Activated CD4-positive, alpha-beta T cell treated with anti-CD3 and anti-CD28 coated beads, Interleukin-2, amount 50 U/mL, for 16 hours (primary cell): ENCODE measurements around the gene SLC16A12.
A peak's percentile ranks its signal among the peaks of the same experiment; 100 is the strongest.

ENCODE experiments used
- DNase-seq: peaks from one replicate; pipeline ENCODE4 v3.0.0-alpha.2; 2020

The SLC16A12 gene, protein sequence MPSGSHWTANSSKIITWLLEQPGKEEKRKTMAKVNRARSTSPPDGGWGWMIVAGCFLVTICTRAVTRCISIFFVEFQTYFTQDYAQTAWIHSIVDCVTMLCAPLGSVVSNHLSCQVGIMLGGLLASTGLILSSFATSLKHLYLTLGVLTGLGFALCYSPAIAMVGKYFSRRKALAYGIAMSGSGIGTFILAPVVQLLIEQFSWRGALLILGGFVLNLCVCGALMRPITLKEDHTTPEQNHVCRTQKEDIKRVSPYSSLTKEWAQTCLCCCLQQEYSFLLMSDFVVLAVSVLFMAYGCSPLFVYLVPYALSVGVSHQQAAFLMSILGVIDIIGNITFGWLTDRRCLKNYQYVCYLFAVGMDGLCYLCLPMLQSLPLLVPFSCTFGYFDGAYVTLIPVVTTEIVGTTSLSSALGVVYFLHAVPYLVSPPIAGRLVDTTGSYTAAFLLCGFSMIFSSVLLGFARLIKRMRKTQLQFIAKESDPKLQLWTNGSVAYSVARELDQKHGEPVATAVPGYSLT

DNA sequence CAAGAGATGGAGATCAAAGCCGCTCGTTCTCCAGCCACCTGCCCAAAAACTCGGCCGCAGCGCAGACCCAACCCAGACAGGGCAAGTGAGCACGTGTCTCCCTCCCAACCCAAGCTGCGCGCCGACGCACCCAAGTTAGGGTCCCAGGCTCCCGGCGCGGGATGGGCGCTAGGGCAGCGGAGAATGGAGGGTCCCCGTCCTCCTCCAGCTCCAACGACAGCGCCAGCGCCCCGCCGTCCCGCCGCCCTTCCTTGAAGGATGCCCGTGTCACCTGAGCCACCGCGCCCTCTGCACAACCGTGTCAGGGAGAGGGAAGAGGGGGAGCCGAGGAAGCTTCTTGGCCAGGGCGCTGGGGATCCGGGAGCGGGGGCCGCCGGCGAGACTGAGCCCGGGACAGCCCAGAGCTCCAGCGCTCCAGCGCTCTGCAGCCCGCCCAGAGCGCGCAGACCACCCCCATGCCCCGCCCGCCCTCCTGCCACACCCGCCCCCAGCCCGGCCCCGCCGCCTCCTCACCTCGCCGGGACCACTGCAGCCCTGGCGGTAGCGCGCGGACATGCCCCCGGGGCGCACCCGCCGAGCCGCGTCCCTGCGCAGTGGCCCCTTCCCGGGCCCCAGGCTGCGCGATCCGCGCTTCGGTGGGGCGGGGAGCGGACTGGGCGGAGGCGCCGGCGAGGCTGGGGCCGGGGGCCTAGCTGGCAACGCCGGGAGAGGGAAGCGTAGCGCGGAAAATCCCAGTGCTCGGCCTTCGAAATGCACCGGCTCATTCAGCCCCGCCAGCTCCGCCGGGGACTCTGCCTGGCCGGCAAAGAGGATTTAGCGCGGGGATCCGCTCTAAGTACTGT, at the start of gene SLC16A12:
Gene SLC16A12 (minus strand): TSS at position 424 of the 842 bp plus-strand sequence. CDS start 73,016 bp downstream, outside the sequence.
- DNase-seq, result no peak

DNA sequence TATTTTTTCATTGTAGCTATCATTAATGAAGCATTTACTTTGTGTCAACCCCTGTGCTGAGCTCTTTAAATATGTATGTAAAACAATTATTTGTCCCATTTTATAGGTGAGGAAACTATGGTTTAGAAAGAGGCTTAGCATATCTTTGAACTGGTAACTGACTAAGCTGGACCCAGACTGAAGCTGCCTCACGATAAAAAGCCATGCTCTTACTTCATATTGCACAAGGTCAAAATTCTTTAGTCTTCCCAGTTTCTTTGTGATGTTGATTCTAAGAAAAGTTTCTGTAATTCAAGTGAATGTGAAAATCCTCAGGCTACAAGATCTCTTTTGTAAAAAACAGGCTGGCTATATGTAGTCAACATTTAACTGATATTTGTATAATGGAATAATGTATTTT, 46.6 kb upstream of the SLC16A12 start:
- DNase-seq, result no peak

DNA sequence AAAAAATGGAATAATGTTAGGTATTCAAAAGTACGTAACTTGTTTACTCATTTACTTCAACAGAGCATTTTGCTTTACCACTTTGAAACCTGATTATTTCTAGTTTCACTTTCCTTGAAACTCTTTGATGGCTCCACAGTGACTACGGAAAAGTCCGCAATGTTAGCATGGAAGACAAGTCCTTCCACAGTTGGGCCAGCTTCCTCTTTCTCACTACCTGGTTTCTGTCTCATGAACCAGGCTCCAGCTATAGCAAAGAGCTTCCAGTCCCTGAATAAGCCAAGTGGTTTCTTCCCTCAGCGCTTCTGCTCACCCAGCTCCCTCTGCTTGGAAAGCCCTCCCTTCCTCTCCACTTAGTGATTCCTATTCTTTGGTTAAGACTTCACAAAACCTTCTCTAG, 44.8 kb upstream of the SLC16A12 start:
- no peak for DNase-seq

DNA sequence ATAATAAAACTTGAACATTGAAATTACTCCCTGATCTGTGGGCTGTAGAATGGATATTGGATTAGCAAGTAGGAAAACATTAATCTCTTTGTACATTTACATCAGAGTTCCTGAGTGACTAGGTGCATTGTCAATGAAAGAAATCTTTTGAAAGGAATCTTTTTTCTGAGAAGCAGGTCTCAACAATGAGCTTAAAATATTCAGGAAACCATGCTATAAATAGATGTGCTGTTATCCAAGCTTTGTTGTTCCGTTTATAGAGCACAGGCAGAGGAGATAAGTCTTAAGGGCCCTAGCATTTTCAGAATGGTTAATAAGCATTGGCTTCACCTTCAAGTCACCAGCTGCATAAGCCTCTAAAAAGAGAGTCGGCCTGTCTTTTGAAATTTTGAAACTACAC, 41.3 kb upstream of the SLC16A12 start:
- no peak for DNase-seq

DNA sequence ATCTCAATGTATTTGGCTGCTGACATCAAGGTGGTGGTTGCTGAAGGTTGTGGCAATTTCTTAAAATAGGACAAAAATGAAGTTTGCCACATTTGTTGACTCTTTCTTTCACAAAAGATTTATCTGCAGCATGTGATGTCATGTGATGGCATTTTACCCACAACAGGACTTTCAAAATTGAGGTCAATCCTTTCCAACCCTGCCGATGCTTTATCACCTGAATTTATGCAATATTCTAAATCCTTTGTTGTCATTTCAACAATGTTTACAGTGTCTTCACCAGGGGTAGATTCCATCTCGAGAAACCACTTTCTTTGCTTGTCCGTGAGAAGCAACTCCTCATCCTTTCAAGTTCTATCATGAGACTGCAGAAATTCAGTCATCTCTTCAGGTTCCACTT, 40.6 kb upstream of the SLC16A12 start:
- DNase-seq, result no peak

DNA sequence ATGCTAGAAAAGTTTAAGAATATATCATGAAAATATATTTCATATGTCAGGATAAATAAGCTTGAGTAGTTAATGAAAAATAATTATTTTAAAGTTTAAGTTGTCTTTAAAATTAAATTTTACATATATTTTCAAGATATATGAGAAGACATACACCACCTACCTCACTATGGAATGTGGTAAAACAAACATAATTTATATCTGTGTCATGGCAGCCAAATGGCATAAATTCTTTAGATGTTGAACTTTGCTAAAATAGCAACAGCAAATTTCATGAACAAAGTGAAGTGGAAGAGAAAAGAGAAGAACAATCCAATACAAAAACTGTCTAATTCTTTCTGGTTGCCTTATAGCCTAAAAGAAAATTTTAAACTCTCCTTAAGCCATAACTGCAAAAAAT, 39.6 kb upstream of the SLC16A12 start:
- DNase-seq, result no peak

DNA sequence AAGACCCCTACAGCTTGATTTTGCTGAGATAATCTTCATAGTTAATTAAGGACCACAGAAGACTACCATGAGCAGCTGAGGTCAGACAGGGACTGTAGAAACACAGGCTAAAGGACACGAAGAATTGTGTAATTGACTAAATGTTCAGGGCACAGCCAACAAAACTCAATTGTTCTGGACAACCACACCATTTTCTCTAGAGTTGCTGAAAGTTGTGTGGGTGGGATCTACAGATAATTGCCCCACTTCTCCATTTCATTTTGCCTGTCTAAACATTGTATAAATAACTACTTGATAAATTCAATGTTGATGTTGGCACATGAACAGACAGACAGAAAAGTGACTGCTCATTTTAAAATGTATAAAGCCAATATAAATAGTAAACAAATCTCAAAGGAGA, 39.0 kb upstream of the SLC16A12 start:
- DNase-seq, result no peak

DNA sequence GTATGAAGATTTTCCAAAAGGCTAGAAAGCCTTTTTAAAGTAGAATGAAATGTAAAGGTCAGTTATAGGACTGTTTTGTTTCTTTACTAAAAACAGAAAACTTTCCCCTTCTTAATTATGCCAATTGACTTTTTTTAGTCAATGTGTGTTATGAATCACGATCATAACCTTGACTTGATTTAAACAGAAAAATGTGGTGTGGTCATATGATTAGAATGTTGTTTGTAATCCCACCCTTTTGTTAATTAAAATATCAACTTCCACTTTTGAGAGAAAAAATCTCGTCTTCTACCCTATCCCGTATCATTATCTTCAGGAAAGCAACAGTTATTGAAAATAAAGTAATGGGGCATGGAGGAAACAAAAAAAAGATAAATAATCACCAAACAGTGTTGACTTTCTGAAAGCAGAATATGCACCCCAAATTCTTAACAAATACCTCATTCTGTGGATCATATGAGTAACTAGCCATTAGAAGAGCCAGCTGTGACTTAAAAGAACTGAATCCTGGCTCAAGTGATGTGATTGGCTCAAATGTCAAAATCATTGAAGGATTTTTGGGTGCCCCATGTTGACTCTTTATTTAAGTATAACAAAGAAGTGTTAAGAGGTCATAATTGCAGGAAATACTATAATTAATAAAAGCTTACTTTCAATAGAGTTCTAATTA, 32.3 kb upstream of the SLC16A12 start:
- no peak for DNase-seq

DNA sequence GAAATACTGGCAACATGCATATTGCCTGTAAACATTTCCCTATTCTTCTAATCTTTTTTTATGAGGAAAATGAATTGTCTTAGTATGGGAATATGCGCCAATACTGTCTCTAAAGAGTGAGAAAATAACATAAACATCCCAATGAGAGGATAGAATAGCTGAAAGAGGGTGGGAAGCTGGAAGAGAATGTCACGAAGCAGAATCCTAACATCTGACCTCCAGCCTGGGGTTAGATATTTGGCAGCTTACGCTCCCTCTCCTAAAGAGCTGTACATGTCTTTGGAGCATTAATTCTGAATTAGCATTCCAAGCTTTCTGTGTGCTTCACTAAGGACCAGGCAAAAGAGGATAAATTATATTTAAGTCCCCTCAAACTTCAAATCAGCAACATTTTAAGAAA, 31.6 kb upstream of the SLC16A12 start:
- no peak for DNase-seq

DNA sequence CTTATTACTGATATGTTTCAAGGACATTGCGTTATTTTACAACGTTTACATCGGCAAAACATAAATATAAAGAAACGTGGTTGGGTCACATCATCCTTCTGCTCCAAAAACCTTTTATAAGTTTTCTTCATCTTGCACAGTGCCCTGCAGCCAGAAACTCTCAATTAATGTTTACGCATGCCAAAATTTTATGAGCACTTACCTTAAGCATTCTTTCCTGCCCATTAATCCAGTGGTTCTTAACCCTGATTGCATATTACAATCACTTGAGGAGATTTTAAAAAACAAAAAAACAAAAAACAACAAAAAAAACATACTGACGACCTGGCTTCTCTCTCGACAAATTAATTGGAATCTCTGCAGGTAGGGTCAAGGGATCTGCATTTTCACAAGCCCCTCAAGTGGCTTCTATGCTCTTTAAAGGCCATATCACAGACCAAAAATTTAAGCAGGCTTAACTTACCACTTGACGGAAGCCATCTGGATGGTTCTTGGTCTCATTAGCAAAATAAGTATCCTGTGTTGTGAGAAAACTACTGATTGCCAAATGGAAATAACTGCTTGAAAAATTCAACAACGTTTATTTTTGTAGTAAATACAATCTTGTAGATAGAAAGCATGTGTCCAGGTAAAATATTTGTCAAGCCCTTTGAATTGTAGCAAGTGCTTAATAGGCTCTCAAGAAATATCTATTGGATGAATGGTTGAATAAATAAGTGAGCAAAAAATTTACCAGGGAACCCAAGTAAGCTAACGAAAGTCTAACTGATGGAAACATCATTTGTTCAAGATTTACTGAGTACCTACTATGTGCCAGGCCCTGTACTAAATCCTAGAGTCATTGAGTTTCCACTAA, 30.9 kb upstream of the SLC16A12 start:
- no peak for DNase-seq

DNA sequence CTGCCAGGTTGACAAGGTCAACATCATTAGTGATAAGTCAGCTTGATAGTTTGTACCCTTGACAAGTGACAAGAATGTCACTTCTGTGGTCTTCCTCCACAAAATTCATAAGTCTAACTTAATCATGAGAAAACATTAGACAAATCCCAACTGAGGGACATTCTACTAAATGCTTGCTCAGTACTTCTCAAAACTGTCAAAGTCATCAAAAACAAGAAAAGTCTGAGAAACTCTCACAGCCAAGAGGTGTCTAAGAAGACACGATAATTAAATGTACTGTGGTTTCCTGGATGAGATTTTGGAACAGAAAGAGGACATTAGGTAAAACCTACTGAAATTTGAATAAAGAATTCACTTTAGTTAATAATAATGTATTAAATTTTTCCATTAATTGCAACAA, 29.8 kb upstream of the SLC16A12 start:
- DNase-seq, result no peak

DNA sequence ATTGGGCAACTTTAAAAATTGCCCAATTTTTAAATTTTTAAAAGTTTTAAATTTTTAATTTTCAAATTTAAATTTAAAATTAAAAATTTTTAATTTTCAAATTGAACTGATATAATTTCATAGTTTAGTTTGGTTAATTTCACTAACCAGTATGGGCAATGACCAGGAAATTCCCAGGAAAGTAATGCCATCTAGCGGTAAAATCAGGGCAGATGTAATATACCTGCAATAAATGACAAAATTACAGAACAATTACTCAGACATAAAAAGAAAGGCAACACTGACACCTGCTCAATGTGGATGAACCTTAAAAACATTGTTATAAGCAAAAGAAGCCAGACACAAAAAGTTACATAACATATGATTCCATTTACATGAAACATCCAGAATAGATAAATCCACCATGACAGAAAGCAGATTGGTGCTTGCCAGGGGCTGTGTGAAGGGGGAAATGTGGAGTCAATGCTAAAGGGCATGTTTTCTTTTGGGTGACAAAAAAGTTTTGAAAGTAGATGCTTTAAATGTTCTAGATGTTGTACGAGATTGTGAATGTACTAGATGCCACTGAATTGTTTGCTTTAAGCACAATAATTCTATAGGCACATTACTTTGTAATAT, 28.6 kb upstream of the SLC16A12 start:
- peak; percentile 46 for DNase-seq

DNA sequence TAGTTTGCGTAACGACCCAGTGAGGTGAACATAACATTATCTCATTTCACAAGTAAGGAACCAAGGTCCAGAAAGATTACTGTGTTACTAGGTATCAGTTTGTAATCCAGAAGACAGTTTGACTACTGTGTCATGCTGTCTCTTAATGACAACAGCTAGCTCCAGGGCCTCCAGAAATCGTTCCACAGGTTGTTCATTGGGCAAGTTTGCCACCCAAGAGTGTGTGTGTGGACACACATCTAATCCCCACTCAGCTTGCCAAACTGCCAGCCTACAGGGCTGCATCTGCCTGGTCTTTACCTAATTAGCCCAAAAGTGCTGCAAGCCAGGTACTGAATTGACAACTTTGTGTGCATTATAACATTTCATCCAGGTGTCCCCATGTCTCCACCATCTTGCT, 27.9 kb upstream of the SLC16A12 start:
- DNase-seq, result no peak

DNA sequence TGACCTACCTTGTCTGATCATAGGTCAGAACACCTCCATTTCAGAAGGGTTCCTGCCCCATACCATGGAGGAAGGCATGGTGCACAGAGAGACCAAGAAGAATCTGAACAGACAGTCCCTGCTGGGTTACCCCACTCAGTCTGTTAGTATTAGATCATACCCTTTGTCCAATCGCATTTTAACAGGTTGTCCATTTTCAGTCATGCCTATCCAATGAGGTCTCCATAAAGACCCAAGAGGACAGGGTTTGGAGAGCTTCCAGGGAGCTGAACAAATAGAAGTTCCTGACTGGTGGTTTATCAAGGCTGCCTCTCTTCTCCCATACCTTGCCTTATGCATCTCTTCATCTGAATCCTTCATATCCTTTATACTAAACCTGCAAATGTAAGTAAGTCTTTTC, 21.2 kb upstream of the SLC16A12 start:
- DNase-seq, result no peak

DNA sequence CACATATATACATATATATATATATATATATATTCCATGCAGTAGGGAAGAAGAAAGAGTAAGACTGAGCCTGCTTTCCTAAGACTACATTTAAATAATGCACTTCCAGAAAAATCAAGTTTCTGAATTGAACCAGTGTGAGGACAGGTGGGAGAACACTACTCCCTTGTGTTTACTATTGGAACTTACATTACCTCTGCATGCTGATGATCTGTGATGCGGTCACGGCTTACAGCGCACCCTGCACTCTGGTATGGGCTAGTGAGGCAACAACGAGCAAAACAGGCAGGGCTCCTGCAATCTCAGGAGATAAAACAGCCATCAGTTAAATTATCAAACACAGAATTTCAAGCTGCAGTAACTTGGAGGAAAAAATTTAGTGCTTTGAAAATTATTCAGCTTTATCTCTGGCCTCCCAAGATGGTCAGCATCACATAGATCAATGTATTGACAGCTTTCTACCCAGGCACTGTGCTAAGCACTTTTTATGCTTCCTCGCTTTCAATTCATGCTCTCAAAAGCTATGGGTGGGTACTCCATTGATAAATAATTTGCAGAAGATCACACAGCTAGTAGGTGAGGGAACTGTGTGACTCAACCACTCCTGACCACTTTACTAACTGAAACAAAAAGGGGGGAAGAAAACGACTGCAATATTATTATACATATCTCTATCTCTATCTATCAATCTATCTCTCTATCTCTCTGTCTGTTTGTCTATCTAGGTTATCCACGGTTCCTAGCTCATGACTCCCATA, 20.5 kb upstream of the SLC16A12 start:
- no peak for DNase-seq

DNA sequence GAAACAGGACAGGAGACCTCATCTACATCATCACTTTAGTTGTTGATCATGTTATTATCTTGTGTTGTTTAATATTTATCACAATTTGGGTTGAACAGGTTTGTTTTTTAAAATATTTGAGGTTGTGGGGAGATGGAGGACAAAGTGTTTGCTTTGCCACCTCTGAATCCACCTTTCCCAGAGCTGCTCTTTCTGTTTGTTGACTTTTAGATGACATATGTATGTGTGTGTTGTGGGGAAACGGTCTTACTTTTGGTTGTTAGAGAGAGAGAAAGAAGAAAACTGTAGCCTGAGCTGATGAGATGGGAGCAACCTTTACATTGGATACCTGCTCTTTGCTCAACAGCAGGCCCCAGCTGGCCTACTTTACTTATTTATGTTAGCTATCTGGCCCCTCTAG, 19.0 kb upstream of the SLC16A12 start:
- no peak for DNase-seq

DNA sequence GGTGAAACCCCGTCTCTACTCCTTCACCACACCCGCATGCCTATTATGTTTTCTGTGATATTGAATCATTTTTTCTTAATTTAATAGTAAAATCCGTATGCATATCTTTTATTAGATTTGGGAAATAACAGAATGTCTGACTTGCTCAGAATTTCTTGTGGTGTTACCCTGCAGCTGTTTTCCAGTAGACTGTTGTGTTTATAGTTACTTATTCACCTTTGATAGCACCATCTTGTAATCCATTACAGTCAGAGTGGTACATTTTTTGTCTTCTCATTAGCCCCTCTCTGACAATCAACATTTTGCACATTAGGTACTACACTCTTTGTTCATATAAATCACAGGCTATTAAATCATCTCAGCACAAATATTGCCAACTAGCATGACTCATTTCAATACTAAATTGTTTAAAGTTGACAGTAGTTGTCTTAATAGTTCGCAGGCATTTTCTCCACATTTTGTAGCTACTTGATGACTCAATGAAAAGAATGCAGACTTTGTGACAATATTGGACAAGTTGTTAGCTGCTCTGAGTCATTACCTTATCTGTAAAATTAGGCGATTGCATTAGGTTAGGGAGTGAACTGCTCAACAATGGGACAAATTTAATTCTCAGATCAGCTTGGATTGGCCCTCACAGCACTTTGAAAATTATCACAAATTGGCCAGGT, 17.8 kb upstream of the SLC16A12 start:
- DNase-seq, result peak; percentile 18

DNA sequence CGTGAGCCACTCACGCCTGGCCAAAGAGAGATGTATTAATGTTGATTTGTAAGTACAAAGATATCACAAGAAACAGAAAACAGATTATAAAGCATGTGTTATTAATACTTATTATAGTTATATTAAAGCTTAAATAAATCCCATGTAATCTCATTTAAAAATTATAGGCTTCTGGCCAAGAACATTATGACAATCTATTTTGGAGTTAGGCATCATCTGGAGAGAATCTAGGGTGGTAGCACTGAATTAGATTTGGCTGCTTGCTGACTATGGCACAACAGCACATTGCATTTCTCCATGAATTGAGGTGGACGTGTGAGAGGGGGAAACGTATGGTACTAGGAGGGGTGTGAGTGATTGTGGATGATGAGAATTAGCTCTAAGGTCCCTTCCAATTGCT, 16.8 kb upstream of the SLC16A12 start:
- no peak for DNase-seq

DNA sequence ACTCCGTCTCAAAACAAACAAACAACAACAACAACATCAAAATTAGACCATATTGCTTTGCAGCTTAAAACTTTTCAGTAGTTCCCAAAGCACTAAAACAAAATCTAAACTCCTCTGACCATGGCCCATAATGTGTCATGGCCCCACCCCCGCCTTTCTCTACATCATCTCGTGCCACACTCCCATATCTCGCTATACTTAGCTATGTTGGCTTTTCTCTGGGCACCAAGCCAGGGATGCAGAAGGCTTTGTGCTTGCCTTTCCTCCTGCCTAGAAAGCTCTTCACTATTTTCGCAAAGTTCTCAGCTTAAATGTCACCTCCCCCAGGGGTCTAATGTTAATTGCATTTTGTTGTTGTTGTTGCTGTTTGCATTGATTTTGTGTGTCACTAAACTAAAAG, 15.1 kb upstream of the SLC16A12 start:
- DNase-seq, result no peak

DNA sequence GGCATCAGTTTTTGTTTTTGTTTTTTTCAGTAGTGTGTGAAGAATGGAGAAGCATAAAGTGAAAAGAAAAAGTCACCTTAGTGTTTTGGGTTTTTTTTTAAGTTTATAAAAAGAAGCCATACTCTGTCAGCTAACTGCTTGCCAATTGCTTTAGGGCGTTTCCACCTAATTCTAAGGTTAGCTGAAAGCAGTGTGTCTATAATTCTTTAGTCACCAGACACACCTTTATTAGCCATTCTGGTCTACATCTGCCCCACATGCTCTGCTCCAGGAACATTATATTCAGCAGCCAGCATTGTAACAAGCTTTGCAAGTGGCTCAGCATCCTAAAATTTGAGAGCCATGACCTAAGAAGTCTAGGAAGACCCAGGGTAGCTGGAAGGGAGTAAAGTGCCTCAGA, 14.1 kb upstream of the SLC16A12 start:
- DNase-seq, result no peak

DNA sequence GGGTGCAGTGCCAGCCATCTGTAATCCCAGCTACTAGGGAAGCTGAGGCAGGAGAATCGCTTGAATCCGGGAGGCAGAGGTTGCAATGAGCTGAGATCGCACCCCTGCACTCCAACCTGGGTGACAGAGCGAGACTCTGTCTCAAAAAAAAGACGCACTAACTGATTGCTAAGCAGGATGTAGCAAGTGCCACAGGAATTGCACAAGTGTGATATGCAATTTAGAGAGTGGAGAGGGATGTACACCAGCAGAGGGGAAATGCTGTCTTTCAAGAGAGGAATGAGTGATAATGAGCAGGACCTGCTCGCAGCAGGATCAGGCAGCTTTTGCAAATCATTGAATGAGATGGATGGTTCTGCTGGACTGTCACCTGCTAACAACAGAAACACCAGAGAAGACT, 13.3 kb upstream of the SLC16A12 start:
- DNase-seq, result no peak
